Liver (tissue), 3 donors: Measurements from ENCODE around the gene HSPA1B.
"Not testable (repeated sequence)": the region's sequence is repeated elsewhere in the genome, so short reads cannot be mapped to it uniquely, and the experiment has no call there.

Experiments
- EGR1 ChIP-seq, 2 donors: IDR thresholded peaks; 2 replicates each; pipeline ENCODE4 v1.6.1; 2016 to 2018; ENCODE audit warnings: antibody characterized with exemption in 2 of 2, low read depth in 2 of 2
- GABPA ChIP-seq, 2 donors: IDR thresholded peaks in 1 of 2; conservative IDR thresholded peaks in 1 of 2; 2 replicates each; pipeline ENCODE4 v1.6.1; 2016; ENCODE audit warnings: antibody characterized with exemption in 2 of 2, mild to moderate bottlenecking in 1 of 2, moderate library complexity in 1 of 2
- HNF4G ChIP-seq: IDR thresholded peaks from 2 replicates; pipeline ENCODE4 v1.6.1; 2016; ENCODE audit warnings: antibody characterized with exemption
- RAD21 ChIP-seq, 2 donors: IDR thresholded peaks; 2 replicates each; pipeline ENCODE4 v1.6.1; 2016; ENCODE audit warnings: antibody characterized with exemption in 2 of 2, mild to moderate bottlenecking in 2 of 2
- RXRA ChIP-seq, 2 donors: IDR thresholded peaks; 2 replicates each; pipeline ENCODE4 v1.6.1; 2017 to 2018; ENCODE audit warnings: antibody characterized with exemption in 2 of 2, mild to moderate bottlenecking in 1 of 2
- SP1 ChIP-seq: IDR thresholded peaks from 2 replicates; pipeline ENCODE4 v1.6.1; 2018; ENCODE audit warnings: antibody characterized with exemption, mild to moderate bottlenecking
- TAF1 ChIP-seq: conservative IDR thresholded peaks from 2 replicates; pipeline ENCODE4 v1.6.1; 2016; ENCODE audit warnings: antibody characterized with exemption, mild to moderate bottlenecking
- YY1 ChIP-seq: IDR thresholded peaks from 2 replicates; pipeline ENCODE4 v1.6.1; 2016; ENCODE audit warnings: antibody characterized with exemption, mild to moderate bottlenecking
- TF ChIP-seq, protein P1 (sequence below): fragments of 150-350 bp; IDR thresholded peaks from 2 replicates; pipeline ENCODE4 v1.5.1; 2017; ENCODE audit warnings: improper control_type of control experiment, low read depth, low read length; ENCODE audit not compliant: missing input control
- TF ChIP-seq, protein P2 (sequence below): IDR thresholded peaks from 2 replicates; pipeline ENCODE4 v1.6.1; 2016; ENCODE audit warnings: antibody characterized with exemption
- donor health status: healthy.
- donor health status: healthy.

GRCh38 chr6:31817929-31818511, 9.5 kb upstream of the HSPA1B start:
- TF ChIP-seq TAF1; HNF4G; YY1; RAD21 (IDR thresholded peaks at IDR 0.05); GABPA (IDR thresholded peaks at IDR 0.05 in 1 of 2, conservative IDR thresholded peaks at IDR 0.05 in 1 of 2); EGR1 (IDR thresholded peaks at IDR 0.05; ENCODE audit: low read depth in 2 of 2); SP1: not testable (repeated sequence)
- TF ChIP-seq, protein P1, sequence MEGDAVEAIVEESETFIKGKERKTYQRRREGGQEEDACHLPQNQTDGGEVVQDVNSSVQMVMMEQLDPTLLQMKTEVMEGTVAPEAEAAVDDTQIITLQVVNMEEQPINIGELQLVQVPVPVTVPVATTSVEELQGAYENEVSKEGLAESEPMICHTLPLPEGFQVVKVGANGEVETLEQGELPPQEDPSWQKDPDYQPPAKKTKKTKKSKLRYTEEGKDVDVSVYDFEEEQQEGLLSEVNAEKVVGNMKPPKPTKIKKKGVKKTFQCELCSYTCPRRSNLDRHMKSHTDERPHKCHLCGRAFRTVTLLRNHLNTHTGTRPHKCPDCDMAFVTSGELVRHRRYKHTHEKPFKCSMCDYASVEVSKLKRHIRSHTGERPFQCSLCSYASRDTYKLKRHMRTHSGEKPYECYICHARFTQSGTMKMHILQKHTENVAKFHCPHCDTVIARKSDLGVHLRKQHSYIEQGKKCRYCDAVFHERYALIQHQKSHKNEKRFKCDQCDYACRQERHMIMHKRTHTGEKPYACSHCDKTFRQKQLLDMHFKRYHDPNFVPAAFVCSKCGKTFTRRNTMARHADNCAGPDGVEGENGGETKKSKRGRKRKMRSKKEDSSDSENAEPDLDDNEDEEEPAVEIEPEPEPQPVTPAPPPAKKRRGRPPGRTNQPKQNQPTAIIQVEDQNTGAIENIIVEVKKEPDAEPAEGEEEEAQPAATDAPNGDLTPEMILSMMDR, result not testable (repeated sequence)
- TF ChIP-seq RXRA (IDR thresholded peaks at IDR 0.05), result peak in 1 of 2 donors; percentile 36
- TF ChIP-seq, protein P2, sequence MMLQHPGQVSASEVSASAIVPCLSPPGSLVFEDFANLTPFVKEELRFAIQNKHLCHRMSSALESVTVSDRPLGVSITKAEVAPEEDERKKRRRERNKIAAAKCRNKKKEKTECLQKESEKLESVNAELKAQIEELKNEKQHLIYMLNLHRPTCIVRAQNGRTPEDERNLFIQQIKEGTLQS, result not testable (repeated sequence)
